Cardiac fibroblast (primary cell): ENCODE data around the gene DNM1.
A peak's percentile ranks its signal among the peaks of the same experiment; 100 is the strongest.

Experiments used
- DNase-seq, 2 donors: peaks; one replicate each; pipeline versions ENCODE4 v3.0.0 to v3.0.0-alpha.2; 2010; ENCODE audit warnings: low read depth in 2 of 2
- H3K4me3 ChIP-seq, 2 donors: replicated peaks in 1 of 2; 1 replicate in 1 of 2; 2 replicates in 1 of 2; pipeline ENCODE4 v1.5.1; 2011; ENCODE audit warnings: low read depth in 2 of 2, low read length in 2 of 2, mild to moderate bottlenecking in 2 of 2, moderate library complexity in 1 of 2
- CTCF ChIP-seq: IDR thresholded peaks from one replicate; pipeline ENCODE4 v1.5.1; 2011; ENCODE audit warnings: low read depth, mild to moderate bottlenecking, low read length, inconsistent platforms

DNM1 gene

GRCh38 chr9:128298535-128299482, 95.6 kb downstream of the DNM1 start:
- DNase-seq, result no peak
- TF ChIP-seq CTCF, result no peak
- H3K4me3 ChIP-seq, result no peak overlapping the region

GRCh38 chr9:128304136-128304970, 101.2 kb downstream of the DNM1 start:
- no peak for TF ChIP-seq CTCF
- DNase-seq, result peak in 1 of 2 donors; percentile 20
- no peak overlapping the region for H3K4me3 ChIP-seq
